ENCODE data around the gene MAGEB3.

MAGEB3 gene

DNA sequence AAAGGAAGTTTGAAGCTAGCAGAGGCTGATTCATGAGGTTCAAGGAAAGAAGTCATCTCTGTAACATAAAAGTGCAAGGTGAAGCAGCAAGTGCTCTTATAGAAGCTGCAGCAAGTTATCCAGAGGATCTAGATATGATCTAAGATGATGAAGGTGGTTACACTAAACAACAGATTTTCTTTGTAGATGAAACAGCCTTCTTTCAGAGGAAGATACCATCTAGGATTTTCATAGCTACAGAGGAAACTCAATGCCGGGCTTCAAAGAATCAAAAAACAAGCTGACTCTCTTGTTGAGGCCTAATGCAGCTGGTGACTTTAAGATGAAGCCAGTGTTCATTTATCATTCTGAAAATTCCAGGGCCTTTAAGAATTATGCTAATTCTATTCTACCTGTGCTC lies 50.0 kb downstream of the MAGEB3 start:
- DNase-seq (ENCODE audit: low read depth): no peak

DNA sequence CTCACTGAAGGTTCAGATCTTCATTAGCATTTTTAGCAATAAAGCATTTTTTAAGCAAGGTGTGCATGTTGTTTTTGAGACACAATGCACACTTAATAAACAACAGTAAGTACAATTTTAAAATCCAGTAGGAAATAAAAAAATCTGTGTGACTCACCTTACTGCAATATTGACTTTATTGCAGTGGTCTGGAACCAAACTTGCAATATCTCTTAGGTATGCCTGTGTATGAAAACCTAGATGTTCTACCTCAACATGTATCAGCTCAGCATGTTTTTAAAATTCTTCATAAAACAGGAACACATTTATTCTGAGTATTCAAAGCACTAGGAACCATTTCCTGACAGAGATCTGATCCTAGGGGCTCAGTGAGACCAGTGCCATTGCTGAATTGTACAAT lies 52.1 kb downstream of the MAGEB3 start:
- DNase-seq (ENCODE audit: low read depth): no peak

DNA sequence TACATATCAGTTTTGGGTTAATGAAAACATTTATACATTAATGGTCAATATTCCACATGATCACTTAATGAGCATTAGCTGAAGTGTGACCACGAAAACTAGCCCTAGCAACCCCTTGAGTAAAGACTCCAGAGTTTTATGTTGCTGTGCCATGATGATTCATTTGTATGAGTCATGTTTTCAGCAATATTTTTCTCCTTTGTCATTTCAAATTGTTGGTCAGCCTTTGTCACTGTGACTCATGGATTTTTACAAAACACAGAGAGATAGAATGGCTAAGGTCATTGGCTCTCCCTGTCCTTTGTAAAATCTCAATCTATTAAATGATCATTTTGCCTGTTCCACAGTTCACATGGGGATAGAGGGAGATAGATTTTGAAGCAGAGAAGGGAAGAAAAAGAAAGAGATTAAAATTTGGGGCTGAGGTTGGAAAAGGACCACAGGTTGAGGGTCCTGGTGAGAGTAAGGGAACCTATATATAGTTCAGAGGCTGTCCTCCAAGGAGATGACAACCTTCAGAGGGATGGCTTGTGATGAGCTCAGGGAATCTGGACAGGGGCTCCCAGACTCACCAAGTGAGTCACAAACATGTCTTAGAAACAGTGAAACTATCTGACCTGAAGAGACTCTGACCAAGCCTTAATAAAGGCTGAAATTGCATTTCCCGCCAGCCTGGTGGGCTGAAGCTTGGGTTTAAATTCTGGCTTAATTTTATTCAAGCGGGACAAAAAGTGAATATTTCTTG lies 53.2 kb downstream of the MAGEB3 start:
- DNase-seq (ENCODE audit: low read depth): peak; percentile 88

Data from amniotic epithelial cell (primary cell).